ENCODE results near the gene SDCCAG8.
"Not testable (repeated sequence)": the region's sequence is repeated elsewhere in the genome, so short reads cannot be mapped to it uniquely, and the experiment has no call there.

Gene SDCCAG8

DNA sequence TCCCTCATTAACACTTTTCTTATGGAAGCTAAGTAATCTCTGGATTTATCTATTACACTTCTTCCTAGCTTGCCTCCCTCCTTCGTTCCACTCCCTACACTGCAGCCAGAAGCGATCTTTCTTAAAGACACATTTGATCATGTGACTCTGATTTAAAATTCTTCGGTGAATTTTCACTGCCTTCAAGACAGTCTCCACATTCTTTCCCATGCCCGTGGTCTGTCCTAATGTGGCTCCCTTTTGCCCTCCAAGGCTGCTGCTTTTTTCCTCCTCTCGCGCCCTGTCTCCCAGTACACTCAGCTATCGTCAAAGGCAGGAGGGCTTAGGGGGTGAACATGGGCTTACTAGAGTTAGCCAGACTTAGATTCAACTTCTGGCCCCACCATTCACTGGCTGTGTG, 64.4 kb downstream of the SDCCAG8 start:
- intact Hi-C loops (cut with DNase I), result no loop called here

DNA sequence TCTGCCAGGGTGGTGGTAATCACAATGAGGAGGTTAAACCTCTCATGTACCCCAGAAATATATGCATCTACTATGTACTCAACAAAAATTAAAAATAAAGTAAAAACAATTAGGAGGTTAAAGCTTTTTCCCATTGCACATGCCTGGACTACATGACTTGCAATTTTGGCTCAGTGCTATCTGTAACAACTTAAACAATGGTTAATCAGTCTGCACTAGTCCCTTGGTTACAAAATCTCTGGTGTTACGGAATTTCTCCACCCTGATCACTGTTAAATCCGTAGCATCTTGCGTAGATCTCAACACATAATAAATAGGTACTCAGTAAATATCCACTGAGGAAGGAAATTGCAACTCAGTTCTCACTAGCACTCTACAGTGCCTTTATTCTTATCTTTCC, 66.5 kb downstream of the SDCCAG8 start:
- intact Hi-C loops (cut with DNase I), result no loop called here
- DNase-seq, result no peak

More for the DNA sequence above, 64.4 kb downstream of the SDCCAG8 start:
- DNase-seq, result no peak

DNA sequence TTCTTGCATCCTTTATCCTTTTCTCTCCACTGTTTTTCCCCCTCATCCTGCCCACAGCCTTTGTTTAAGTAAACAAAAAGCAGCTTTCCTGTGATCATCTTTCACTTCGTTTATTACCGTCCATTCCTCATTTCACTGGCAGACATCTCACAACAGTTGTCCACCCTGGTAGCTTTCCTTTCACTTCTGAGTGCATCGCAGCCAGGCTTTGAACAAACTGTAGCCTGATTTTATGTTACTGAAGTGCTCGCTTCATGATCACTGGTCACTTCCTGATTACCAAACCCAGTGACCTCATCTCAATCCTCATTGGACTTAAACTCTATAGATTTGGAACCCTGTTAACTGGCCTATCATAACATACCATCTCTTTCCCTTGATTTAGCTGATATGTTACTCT, 67.7 kb downstream of the SDCCAG8 start:
- no peak for DNase-seq
- intact Hi-C loops (cut with DNase I), result no loop called here

DNA sequence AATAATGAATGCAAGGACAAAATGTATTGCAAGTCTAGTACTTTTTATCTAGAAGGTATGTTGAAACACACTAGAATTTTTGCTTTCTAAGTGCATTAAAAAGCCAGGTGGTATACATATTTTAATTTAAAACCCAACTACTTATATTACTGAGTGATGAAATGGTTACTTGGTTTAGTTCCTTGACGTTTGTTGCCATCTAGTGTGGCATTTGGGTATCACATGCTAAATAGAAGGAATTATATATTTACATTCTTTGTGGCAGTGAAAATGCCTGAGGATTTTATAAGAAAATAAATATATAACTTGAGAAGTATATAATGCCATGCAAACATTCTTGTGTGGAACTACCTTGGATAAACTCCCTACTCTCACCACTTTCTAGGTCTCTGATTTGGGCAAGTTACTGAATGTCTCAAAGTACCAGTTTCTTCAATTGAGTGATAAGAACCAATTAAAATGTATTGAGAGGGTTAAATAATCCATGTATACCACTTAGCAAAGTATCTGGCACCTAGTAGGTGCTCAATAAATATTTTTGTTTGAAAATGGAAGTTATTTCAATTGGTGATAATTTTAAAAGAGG, 69.6 kb downstream of the SDCCAG8 start:
- DNase-seq, result no peak
- intact Hi-C loops (cut with DNase I), result loop anchor here (2.0 to 5.0 kb wide), 2 partner anchors 497 to 858 kb away; no protein-coding TSS in a partner anchor

DNA sequence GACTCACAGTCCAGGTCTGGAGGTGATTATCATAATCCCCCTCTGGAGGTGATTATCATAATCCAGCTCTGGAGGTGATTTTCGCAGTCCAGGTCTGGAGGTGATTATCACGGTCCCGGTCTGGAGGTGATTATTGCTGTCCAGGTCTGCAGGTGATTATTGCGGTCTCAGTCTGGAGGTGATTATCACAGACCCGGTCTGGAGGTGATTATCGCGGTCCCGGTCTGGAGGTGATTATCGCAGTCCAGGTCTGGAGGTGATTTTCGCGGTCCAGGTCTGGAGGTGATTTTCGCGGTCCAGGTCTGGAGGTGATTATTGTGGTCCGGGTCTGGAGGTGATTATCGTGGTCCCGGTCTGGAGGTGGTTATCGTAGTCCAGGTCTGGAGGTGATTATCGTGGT, 76.6 kb downstream of the SDCCAG8 start:
- no peak for DNase-seq
- intact Hi-C loops (cut with DNase I), result no loop called here

DNA sequence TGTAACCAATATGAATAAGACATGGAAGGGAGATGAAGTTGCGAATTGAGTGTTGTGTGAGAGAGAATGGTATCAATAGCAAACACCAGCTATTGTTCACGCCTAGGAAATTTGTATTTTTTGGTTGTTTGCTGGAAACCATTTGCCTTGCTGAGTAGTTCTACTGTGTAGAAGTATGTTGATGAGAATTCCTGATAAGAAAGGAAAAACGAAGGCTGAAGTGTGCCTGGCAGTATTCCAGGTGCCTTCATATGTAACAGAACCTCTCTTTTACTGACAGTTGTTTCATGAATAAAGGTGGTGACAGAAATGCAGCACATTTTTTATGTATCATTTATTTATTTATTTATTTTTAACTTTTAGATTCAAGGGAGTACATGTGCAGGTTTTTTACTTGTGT, 79.5 kb downstream of the SDCCAG8 start:
- no peak for DNase-seq

DNA sequence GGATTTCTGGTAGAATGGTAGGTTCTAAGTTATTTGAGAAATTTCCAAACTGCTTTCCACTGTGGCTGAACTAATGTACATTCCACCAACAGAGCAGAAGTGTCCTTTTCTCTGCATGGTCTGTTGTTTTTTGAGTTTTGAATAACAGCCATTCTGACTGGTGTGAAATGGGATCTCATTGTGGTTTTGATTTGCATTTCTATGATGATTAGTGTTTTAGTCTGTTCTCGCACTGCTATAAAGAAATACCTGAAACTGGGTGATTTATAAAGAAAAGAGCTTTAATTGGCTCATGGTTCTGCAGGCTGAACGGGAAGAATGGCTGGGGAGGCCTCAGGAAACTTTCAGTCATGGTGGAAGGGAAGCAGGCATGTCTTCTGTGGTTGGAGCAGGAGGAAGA, 80.3 kb downstream of the SDCCAG8 start:
- no peak for DNase-seq
- intact Hi-C loops (cut with DNase I), result no loop called here

More for the DNA sequence above, 79.5 kb downstream of the SDCCAG8 start:
- intact Hi-C loops (cut with DNase I), result no loop called here

DNA sequence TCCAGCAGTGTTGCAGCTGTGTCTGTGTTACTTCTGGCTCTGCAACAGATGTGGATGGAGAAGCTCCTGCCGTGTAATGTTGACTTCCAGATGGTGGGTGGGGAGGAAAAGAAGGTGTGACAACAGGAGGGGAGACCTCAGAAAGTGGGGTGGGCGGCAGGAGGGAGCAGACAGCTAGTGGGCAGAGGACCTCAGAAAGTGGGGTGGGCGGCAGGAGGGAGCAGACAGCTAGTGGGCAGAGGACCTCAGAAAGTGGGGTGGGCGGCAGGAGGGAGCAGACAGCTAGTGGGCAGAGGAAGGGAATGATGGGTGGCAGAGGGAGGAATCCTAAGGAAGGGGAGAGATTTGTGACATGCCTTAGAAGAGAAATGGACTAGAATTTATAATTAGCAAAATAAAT, 83.0 kb downstream of the SDCCAG8 start:
- DNase-seq; intact Hi-C loops (cut with DNase I): not testable (repeated sequence)

DNA sequence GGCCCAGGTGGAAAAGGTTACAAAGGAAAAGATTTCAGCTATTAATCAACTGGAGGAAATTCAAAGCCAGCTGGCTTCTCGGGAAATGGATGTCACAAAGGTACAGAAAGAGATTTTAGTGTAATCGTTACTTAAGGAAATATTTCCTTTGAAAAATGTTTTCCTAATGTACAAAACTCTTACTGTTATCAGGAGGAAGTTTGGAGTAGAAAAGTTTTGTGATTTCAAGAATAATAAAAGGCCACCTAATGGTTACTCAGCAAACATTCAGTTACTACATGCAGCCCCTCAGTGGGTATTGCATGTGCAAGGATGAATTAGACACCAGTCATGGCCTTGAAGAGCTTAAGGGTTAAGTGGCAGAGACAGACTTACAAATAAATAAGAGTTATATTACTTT, 85.2 kb downstream of the SDCCAG8 start:
- DNase-seq, result no peak
- intact Hi-C loops (cut with DNase I), result loop anchor here (10.0 kb wide), 2 partner anchors 84 to 704 kb away; no protein-coding TSS in a partner anchor

DNA sequence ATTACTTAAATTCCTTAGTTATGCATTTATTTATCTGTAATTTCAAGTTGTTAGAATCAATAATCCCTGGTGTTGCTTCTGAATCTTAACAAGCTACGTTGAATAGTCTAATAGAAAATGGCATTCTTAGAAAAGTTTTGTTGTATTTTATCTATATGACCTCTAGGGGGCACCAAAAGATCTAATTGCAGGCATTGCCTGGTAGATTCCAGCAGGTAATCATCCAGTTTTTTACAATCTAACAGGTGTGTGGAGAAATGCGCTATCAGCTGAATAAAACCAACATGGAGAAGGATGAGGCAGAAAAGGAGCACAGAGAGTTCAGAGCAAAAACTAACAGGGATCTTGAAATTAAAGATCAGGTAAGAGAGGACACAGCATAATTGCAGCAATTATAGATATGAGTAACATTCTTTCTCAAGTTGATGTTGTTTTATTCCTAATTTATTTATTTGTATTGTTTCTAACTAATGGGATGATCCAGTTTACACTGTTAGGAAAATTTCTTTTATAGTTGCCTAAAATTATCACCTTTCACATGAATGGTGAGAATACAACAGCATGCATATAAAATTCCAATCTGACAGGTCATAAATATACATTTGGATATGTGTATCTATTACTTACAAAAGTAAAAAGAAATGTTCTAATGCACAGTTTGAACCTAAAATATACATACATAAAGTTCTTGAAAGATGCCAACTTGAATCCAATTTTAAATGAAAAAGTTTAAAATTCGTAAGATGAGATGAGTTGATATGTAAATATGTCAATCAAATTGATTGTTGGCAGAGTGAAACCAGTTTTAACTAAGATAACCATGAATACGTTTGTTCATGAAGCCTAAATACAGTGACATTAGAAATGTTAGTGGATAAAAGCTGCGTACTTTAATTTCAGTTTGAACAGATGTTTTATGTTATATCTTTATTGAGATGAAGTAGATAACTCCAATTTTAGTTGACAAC, 88.4 kb downstream of the SDCCAG8 start:
- intact Hi-C loops (cut with DNase I), result loop anchor here (1.0 to 10.0 kb wide), 4 partner anchors 81 to 929 kb away; no protein-coding TSS in a partner anchor
- no peak for DNase-seq

DNA sequence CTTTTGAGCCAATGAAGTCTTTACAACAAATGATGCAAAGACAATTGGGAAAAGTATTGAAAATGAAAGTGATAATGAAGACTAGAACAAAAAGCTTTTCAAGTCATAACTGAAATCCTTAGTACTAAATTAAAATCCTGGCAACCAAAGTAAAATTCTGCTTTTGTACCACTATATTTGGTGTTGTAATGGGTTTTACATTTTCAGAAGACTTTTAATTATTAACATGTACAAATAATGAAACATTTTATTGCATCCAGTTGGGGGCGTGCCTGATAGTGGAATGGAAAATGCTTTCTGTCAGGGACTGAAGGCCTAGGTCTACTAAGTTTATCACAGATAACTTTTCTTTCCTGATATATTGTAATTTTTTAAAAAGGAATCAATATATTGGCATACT, 89.4 kb downstream of the SDCCAG8 start:
- intact Hi-C loops (cut with DNase I), result loop anchor here (2.0 to 10.0 kb wide), 4 partner anchors 80 to 700 kb away; no protein-coding TSS in a partner anchor
- DNase-seq, result peak in 4 of 10 donors; percentile 30 to 50 (median 36)

DNA sequence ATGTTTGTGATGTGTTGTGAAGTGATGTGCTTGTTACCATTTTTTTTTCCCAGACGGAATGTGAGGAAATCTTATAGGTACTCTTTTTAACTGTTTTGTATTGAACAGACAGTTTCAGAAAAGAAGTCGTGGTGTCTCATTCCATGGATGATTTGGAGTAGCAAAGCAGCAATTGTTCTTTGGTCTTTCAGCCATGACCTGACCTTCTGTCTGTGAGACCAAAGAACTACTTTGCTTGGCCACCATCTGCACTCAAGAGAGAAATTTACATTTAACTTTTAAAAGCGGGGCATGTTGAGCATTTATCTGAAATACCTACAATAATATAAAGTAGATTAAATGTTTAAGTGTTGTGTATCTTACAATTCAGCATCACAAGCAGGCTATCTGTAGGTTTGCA, 90.2 kb downstream of the SDCCAG8 start:
- DNase-seq, result no peak
- intact Hi-C loops (cut with DNase I), result loop anchor here (5.0 to 10.0 kb wide), 3 partner anchors 79 to 699 kb away; no protein-coding TSS in a partner anchor

DNA sequence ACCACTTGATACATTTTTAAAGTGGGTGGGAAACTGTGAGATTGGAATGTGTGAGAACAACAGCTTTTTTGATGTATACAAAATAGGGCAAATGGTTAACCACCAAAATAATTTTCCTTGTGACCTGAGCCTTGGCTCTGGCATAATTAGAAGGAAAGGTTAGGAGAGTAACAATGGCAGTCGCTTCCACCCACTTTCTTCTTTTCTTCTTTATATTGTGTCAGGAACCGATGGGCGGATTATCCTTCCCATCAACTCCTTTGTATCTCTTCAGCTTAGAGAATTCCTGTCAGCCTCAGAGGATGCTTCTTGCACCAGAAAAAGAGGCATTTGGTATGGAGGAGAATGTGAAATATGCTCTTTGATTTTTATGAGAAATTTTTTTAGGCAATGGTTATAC, 90.6 kb downstream of the SDCCAG8 start:
- intact Hi-C loops (cut with DNase I), result loop anchor here (5.0 to 10.0 kb wide), 3 partner anchors 78 to 698 kb away; no protein-coding TSS in a partner anchor
- no peak for DNase-seq

DNA sequence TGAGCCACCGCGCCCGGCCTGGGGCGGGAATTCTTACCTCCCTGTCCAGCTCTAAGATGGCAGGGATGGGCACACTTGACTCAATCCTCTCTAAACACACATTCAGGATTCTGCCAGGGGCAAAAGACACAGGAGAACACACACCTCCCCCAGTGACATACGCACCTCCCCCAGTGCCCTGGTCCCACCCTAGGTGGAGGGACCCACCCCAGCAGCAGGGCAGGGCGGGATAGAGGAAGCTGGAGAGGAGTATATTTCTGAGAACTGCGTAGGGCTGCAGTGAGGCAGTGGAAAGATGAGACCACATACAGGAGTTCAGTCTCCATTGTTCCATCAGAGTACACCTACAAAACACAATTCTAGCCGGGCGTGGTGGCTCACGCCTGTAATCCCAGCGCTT, 92.5 kb downstream of the SDCCAG8 start:
- intact Hi-C loops (cut with DNase I), result loop anchor here (5.0 to 10.0 kb wide), 3 partner anchors 76 to 696 kb away; no protein-coding TSS in a partner anchor
- no peak for DNase-seq

DNA sequence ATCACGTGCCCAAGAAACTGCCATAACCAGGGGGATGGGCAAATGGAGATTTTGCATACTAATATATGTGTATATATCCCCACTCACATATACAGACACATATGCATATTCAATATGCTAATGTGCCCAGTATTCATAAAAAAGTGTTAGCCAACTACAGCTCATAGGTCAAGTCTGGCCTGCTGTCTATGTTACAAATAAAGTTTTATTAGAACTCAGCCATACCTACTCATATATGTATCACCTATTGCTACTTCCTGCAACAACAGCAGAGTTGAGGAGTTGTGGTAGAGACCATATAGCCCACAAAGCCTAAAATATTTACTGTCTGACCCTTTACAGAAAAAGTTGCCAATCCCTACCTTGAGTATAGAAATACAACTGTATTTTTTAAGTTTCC, 93.3 kb downstream of the SDCCAG8 start:
- intact Hi-C loops (cut with DNase I), result loop anchor here (5.0 to 10.0 kb wide), 3 partner anchors 76 to 696 kb away; no protein-coding TSS in a partner anchor

DNA sequence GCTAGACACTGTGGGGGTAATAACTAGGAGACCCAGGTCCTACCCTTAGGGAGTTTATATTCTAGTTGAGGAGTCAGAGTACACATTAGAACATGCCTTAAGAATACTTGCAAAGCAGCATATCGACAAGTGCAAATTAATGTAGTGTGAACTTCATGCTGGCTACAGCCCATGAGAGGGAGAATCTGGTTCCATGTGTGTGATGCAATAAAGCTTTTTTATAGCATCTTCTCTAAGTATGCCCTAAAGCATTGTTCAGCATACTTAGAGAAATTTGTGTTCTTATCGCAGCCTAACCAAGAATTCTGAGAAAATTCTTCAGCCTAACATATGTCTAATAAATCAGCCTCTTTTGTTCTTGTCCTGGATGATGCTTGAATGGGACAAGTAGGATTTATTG, 95.5 kb downstream of the SDCCAG8 start:
- no peak for DNase-seq

More for the DNA sequence above, 93.3 kb downstream of the SDCCAG8 start:
- no peak for DNase-seq

DNA sequence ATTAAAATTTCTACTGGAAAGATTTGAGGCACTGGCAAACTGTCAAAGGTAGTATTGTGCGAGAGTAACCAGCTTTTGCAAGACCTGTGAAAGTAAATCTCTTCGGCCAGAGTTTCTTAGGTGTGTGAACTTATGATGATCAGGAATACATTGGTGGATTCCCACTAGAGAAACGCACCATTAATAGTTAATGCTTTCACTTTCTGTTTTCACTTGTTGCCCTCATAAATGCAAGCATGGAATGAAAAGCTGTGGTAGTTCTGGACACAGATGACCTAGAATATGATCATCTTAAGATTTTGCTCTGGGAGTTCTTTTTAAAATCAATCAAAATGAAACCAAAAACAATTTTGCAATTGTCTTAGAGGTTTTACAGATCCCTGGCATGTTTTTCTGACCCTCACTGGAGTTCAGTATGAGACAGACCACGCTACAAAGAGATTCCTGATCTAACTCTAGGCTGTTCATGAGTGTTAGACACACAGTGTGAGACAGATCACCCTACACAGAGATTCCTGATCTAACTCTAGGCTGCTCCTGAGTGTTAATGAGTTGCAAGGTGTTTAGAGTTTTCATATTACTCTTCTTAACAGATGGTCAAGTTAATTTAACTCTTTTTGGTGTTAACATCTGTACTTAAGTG, 98.8 kb downstream of the SDCCAG8 start:
- intact Hi-C loops (cut with DNase I), result no loop called here
- DNase-seq, result no peak

More for the DNA sequence above, 95.5 kb downstream of the SDCCAG8 start:
- intact Hi-C loops (cut with DNase I), result no loop called here

DNA sequence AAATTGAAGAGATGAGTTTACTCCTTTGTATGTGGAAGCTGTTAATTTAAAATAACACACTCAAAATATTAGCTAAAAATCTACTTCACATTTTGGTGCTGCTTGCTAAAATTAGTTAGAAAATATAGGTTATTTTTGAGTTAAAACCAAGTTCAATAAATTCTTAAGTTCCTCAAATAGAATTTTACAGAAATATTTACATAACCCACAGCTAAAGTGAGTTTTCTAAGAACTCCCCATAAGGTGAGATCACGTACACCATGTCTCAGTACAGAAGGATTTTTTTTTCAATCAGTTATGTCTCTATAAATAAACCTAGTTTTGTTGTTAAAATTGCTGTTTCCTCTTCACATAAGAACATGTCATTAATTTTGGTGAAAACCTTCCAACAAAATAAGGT, 108.0 kb downstream of the SDCCAG8 start:
- intact Hi-C loops (cut with DNase I), result no loop called here

DNA sequence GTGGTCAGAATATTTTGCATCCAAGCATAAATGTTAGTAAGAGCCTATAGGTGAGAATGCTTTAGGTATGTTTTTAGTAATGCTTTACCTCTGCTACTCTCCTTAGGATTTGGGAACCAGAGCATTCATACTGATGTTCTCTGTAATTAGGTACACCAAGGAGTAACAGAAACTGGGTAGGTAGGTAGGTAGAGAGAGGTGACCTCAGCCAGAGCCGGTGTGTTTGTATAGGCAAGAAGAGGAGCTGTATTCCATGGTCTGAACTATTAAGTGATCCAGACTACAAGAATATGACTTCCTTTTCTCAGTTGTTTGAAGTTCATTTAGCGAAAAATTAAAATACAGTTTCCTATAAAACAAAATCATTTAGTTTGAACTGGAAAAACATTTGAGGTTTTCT, 108.5 kb downstream of the SDCCAG8 start:
- intact Hi-C loops (cut with DNase I), result no loop called here
- DNase-seq, result no peak

More for the DNA sequence above, 108.0 kb downstream of the SDCCAG8 start:
- DNase-seq, result no peak

DNA sequence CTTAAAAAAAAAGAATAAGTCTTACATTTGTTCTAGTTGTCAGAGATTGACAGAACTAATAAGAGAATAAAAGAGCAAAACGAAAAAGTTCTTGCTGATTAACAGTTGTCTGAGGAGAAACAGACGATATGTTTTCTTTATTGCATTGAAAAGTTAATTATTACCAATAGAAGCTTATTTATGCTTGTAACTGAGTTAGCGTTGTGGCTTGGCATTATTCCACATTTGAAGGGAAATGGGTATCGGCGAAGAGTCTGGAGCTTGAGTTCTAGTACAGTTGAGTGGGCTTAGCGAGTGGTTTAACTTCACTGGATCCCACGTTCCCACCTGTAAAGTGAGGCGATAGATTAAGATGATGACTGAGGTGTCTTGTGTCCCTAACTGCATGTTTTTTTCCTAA, 109.0 kb downstream of the SDCCAG8 start:
- no peak for DNase-seq
- intact Hi-C loops (cut with DNase I), result no loop called here

DNA sequence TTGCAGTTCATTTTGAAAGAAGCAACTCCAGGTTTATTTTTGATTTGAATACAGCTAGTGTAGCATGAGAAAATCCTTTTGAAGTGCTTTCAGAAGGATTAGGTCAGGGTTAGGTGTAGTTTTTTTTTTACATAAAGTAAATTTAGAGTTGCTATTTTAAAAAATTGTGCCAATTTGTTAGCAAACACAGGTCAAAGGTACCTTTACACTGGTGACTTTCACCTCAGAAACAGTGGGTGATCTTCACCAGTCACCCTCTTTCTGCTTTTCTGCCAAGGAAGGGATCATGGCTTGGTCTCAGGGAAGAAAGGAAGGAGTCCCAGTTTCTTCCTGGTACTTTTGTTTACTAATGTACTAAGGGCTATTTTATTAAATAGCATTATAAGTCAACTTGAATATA, 111.5 kb downstream of the SDCCAG8 start:
- intact Hi-C loops (cut with DNase I), result no loop called here
- DNase-seq, result no peak
